H1 (cell line): Measurements from ENCODE around the gene WDFY4. TPM values are rescaled to one million over a fixed set of nuclear protein-coding genes. Genes with fewer than 3 reads are reported as not detected.

ENCODE experiments used
- CTCF ChIA-PET: fragments of 300-600 bp; sonication (Branson Sonifier 250); formaldehyde crosslinking; loops from one replicate; lab custom pipeline; 2021; ENCODE audit not compliant: partially characterized antibody; lab: Charles Lee
- POLR2A ChIA-PET: fragments of 300-600 bp; sonication (Branson Sonifier 250); formaldehyde crosslinking; loops from one replicate; lab custom pipeline; 2021; ENCODE audit warnings: inconsistent platforms; ENCODE audit not compliant: partially characterized antibody; lab: Charles Lee
- DNase-seq, 2 experiments: peaks; one replicate each; pipeline versions ENCODE4 v3.0.0 to v3.0.0-alpha.2; 2010 to 2022; ENCODE audit warnings: low spot score in 2 of 2, low read depth in 1 of 2, mixed read lengths in 1 of 2
- FAIRE-seq: peaks from 2 replicates; lab custom pipeline; 2011; peaks lifted over from hg19 to GRCh38; lab: Jason Lieb, UNC
- H2AFZ ChIP-seq: 2 replicates; pipeline ENCODE4 v1.8.1; 2012; ENCODE audit warnings: low read length, inconsistent platforms
- H2AK5ac ChIP-seq: 2 replicates; pipeline ENCODE4 v1.6.1; 2013; ENCODE audit warnings: low read depth, low read length
- H2BK120ac ChIP-seq: replicated peaks from 2 replicates; pipeline ENCODE3; 2013; ENCODE audit warnings: low read depth, low read length, inconsistent platforms
- H2BK12ac ChIP-seq: 2 replicates; pipeline ENCODE4 v1.6.1; 2013; ENCODE audit warnings: low read depth, low read length
- H2BK15ac ChIP-seq: 2 replicates; pipeline ENCODE4 v1.6.1; 2013; ENCODE audit warnings: low read length
- H2BK20ac ChIP-seq: 2 replicates; pipeline ENCODE4 v1.6.1; 2013; ENCODE audit warnings: low read length
- H2BK5ac ChIP-seq: 2 replicates; pipeline ENCODE4 v1.6.1; 2013; ENCODE audit warnings: low read depth, low read length
- H3K14ac ChIP-seq: 2 replicates; pipeline ENCODE4 v1.6.1; 2013; ENCODE audit warnings: inconsistent platforms; ENCODE audit not compliant: insufficient read length
- H3K18ac ChIP-seq: 2 replicates; pipeline ENCODE4 v1.6.1; 2013; ENCODE audit warnings: low read length; ENCODE audit errors: extremely low read depth
- H3K23ac ChIP-seq: 2 replicates; pipeline ENCODE4 v1.6.1; 2013; ENCODE audit warnings: inconsistent platforms; ENCODE audit not compliant: insufficient read length
- H3K23me2 ChIP-seq: 2 replicates; pipeline ENCODE4 v1.6.1; 2013; ENCODE audit warnings: low read depth, low read length
- H3K27ac ChIP-seq: 2 replicates; pipeline ENCODE4 v1.6.1; 2011; ENCODE audit warnings: low read depth, low read length, inconsistent platforms
- H3K27me3 ChIP-seq, 4 experiments: replicated peaks in 1 of 4; 1 replicate in 1 of 4; 2 replicates in 3 of 4; pipeline versions ENCODE4 v1.6.1 to v1.8.1; 2011 to 2013; ENCODE audit warnings: low read length in 3 of 4, mild to moderate bottlenecking in 3 of 4, inconsistent platforms in 2 of 4, mixed read lengths in 2 of 4, moderate library complexity in 1 of 4; ENCODE audit not compliant: control insufficient read depth in 3 of 4, insufficient read depth in 3 of 4; ENCODE audit errors: extremely low read depth in 1 of 4
- H3K36me3 ChIP-seq, 4 experiments: 2 replicates each; pipeline versions ENCODE4 v1.6.1 to v1.8.1; 2011 to 2013; ENCODE audit warnings: mild to moderate bottlenecking in 4 of 4, low read length in 3 of 4, moderate library complexity in 2 of 4, control low read depth in 1 of 4, inconsistent platforms in 1 of 4; ENCODE audit not compliant: insufficient read depth in 4 of 4, control insufficient read depth in 2 of 4
- H3K4ac ChIP-seq: replicated peaks from 2 replicates; pipeline ENCODE3; 2013; ENCODE audit warnings: low read length, low read depth, mixed read lengths, inconsistent platforms; ENCODE audit not compliant: insufficient read length
- H3K4me1 ChIP-seq, 4 experiments: replicated peaks in 1 of 4; 1 replicate in 1 of 4; 2 replicates in 3 of 4; pipeline versions ENCODE4 v1.6.1 to v1.8.1; 2011 to 2013; ENCODE audit warnings: low read length in 3 of 4, inconsistent platforms in 2 of 4, mixed read lengths in 1 of 4; ENCODE audit not compliant: insufficient read depth in 4 of 4, control insufficient read depth in 3 of 4
- H3K4me2 ChIP-seq, 2 experiments: 2 replicates each; pipeline versions ENCODE4 v1.6.1 to v1.8.1; 2011 to 2013; ENCODE audit warnings: low read depth in 2 of 2, low read length in 2 of 2, control low read depth in 1 of 2, inconsistent platforms in 1 of 2, mild to moderate bottlenecking in 1 of 2; ENCODE audit not compliant: insufficient read depth in 1 of 2
- H3K4me3 ChIP-seq, 4 experiments: fragments of 200-600, 300-600 bp in 1 of 4; sonication (generic), shearing (Covaris generic), sonication (Bioruptor Twin) in 1 of 4; 2 replicates each; pipeline versions ENCODE4 v1.5.1 to v1.8.1; 2011 to 2016; ENCODE audit warnings: low read length in 4 of 4, low read depth in 3 of 4, control low read depth in 2 of 4, inconsistent platforms in 2 of 4, mild to moderate bottlenecking in 2 of 4, mixed read lengths in 1 of 4, moderate library complexity in 1 of 4; ENCODE audit not compliant: insufficient read depth in 2 of 4; ENCODE audit errors: extremely low read depth in 1 of 4
- H3K56ac ChIP-seq: replicated peaks from 2 replicates; pipeline ENCODE3; 2013; ENCODE audit warnings: low read depth, mild to moderate bottlenecking, mixed read lengths, low read length, inconsistent platforms; ENCODE audit not compliant: insufficient read length
- H3K79me1 ChIP-seq: 2 replicates; pipeline ENCODE4 v1.6.1; 2013; ENCODE audit warnings: low read depth, low read length, control low read depth
- H3K79me2 ChIP-seq, 2 experiments: 2 replicates each; pipeline versions ENCODE4 v1.6.1 to v1.8.1; 2012 to 2013; ENCODE audit warnings: low read length in 2 of 2, mild to moderate bottlenecking in 2 of 2, inconsistent platforms in 1 of 2; ENCODE audit not compliant: insufficient read depth in 2 of 2, control insufficient read depth in 1 of 2
- H3K9ac ChIP-seq, 4 experiments: replicated peaks in 1 of 4; 1 replicate in 1 of 4; 2 replicates in 3 of 4; pipeline versions ENCODE4 v1.6.1 to v1.8.1; 2011 to 2013; ENCODE audit warnings: low read depth in 3 of 4, low read length in 3 of 4, control low read depth in 2 of 4, mild to moderate bottlenecking in 2 of 4, moderate library complexity in 2 of 4, inconsistent platforms in 1 of 4; ENCODE audit errors: extremely low read depth in 1 of 4
- H3K9me3 ChIP-seq, 2 experiments: 2 replicates each; pipeline versions ENCODE4 v1.6.1 to v1.8.1; 2012 to 2013; ENCODE audit warnings: mild to moderate bottlenecking in 2 of 2, moderate library complexity in 2 of 2, control low read depth in 1 of 2, inconsistent platforms in 1 of 2, low read depth in 1 of 2, low read length in 1 of 2, mixed read lengths in 1 of 2; ENCODE audit not compliant: insufficient read depth in 2 of 2
- H4K20me1 ChIP-seq, 2 experiments: replicated peaks in 1 of 2; 2 replicates each; pipeline versions ENCODE3 to v1.8.1; 2011 to 2013; ENCODE audit warnings: inconsistent platforms in 2 of 2, low read length in 2 of 2, mild to moderate bottlenecking in 1 of 2; ENCODE audit not compliant: insufficient read depth in 2 of 2, control insufficient read depth in 1 of 2
- H4K5ac ChIP-seq: 2 replicates; pipeline ENCODE4 v1.6.1; 2013; ENCODE audit warnings: low read length, low read depth, mixed read lengths, inconsistent platforms; ENCODE audit not compliant: insufficient read length
- H4K8ac ChIP-seq: 2 replicates; pipeline ENCODE4 v1.8.0; 2013; ENCODE audit warnings: mild to moderate bottlenecking, moderate library complexity, low read length, inconsistent platforms; ENCODE audit not compliant: insufficient read depth; ENCODE audit errors: extremely low read depth
- H4K91ac ChIP-seq: replicated peaks from 2 replicates; pipeline ENCODE3; 2013; ENCODE audit warnings: low read length, mixed read lengths, inconsistent platforms; ENCODE audit not compliant: insufficient read length
- RAD21 ChIP-seq, 2 experiments: IDR thresholded peaks in 1 of 2; conservative IDR thresholded peaks in 1 of 2; 2 replicates each; pipeline ENCODE4 v1.6.1; 2011; ENCODE audit warnings: low read depth in 2 of 2, low read length in 2 of 2, improper control_type of control experiment in 1 of 2, inconsistent platforms in 1 of 2, mild to moderate bottlenecking in 1 of 2, moderate library complexity in 1 of 2
- WGBS, 2 experiments: shearing (Covaris generic) in 1 of 2; methylation state at CpG; one replicate each; pipeline versions ENCODE4 v1.1.6 to v1.1.7; 2013 to 2015; ENCODE audit warnings: low lambda C conversion rate in 2 of 2, mixed read lengths in 2 of 2, inconsistent platforms in 1 of 2, low coverage in 1 of 2, missing lambda C conversion rate in 1 of 2; ENCODE audit not compliant: insufficient replicate concordance in 2 of 2, insufficient coverage in 1 of 2, insufficient read length in 1 of 2; ENCODE audit errors: extremely low coverage in 1 of 2, missing lambda C conversion rate in 1 of 2; 5-methylcytosine and 5-hydroxymethylcytosine counted together
- polyA plus RNA-seq, 7 experiments: library from polyadenylated mRNA; depleted of rRNA in 3 of 7; stranded (reverse) in 5 of 7; unstranded in 2 of 7; fragments of >200 nt in 5 of 7; fragments of 200-250 nt in 2 of 7; gene quantifications; 1 replicate in 5 of 7; 2 replicates in 1 of 7; 4 replicates in 1 of 7; pipeline versions ENCODE4 v1.2.1 to v1.2.3, GENCODE V29; 2011 to 2013; ENCODE audit warnings: missing spikeins in 2 of 7, mixed read lengths in 2 of 7
- total RNA-seq: library from RNA; stranded (reverse); fragmentation: NEBNext Ultra II Directional; extraction: Animal tissue kit (Norgen Biotek cat#: 25700); gene quantifications from 2 replicates; pipeline ENCODE4 v1.2.1, GENCODE V29; 2021

The WDFY4 gene
- total and polyA plus RNA-seq, 2 of the 8 experiments (the other 6 are each of a cell fraction or from before 2014, with no cell fraction given): not detected

DNA sequence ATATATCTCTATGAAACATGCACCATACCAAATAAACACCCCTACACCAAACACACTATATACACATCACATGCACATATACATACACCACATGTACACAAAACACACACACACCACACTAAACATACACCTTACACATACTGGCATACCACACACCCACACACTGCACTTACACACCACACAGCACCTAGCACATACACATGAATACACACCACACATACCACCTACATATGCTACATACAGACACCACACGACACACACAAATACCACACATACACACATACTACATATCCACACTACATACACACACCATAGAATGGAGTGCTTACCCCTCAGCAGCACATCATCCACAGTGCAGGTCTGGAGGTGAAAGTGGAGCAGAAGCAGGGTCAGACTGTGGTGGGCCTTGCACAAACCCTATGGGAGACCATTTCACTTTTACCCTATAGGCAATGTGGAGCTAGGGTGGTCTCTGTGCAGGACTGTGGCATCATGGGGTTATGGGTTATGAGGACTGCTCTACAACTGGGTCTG, 64.6 kb downstream of the WDFY4 start:
- no peak overlapping the region for H3K4ac ChIP-seq
- no peaks in the 10 kb centered on the region for H3K79me2 ChIP-seq
- H3K56ac ChIP-seq: no peak overlapping the region
- no peak overlapping the region for H3K18ac ChIP-seq
- no peak overlapping the region for H4K5ac ChIP-seq
- no peak overlapping the region for H2BK15ac ChIP-seq
- no peak overlapping the region for H3K23ac ChIP-seq
- no peaks in the 10 kb centered on the region for H3K79me1 ChIP-seq
- no peaks in the 10 kb centered on the region for H3K9me3 ChIP-seq
- H3K4me1 ChIP-seq: no peaks in the 10 kb centered on the region; a peak in 1 of 7 replicates
- FAIRE-seq: no peak
- ChIA-PET POLR2A (no interaction called here), CTCF (interaction anchor here (1.0 to 1.4 kb wide), 2 partner anchors 11 to 93 kb away, joined by 3 to 4 read pairs; no protein-coding TSS in a partner anchor)
- no peak for DNase-seq
- no peak overlapping the region for H4K91ac ChIP-seq
- no peak overlapping the region for H2AK5ac ChIP-seq
- no peak overlapping the region for H2BK12ac ChIP-seq
- H2BK120ac ChIP-seq: no peak overlapping the region
- no peak overlapping the region for H3K4me2 ChIP-seq
- no peak for TF ChIP-seq RAD21 (IDR thresholded peaks at IDR 0.05 in 1 of 2, conservative IDR thresholded peaks at IDR 0.05 in 1 of 2; ENCODE audit: low read depth in 2 of 2, low read length in 2 of 2)
- H2BK5ac ChIP-seq: no peak overlapping the region
- H4K20me1 ChIP-seq: peaks cover 0 to 4% of the 10 kb centered on the region in 2 experiments
- H4K8ac ChIP-seq: no peak overlapping the region
- H3K27ac ChIP-seq: no peak overlapping the region
- no peak overlapping the region for H3K4me3 ChIP-seq
- no peaks in the 10 kb centered on the region for H3K27me3 ChIP-seq
- H2BK20ac ChIP-seq: no peak overlapping the region
- H3K14ac ChIP-seq: no peak overlapping the region
- 88% methylated on average over 1 of the region's 1 CpG; no CpG with 5 or more reads in 1 of the 2 experiments for WGBS, 2 experiments
- no peak overlapping the region for H3K9ac ChIP-seq
- H3K36me3 ChIP-seq: no peaks in the 10 kb centered on the region
- no peak overlapping the region for H2AFZ ChIP-seq
- peaks cover 2% of the 10 kb centered on the region; the same call in 1 of the 2 replicates for H3K23me2 ChIP-seq
